PC-3 (cell line): ENCODE data around the gene GFOD1.

ENCODE experiments used
- EZH2 ChIP-seq: fragments of 300-600 bp; sonication (generic); IDR thresholded peaks from one replicate; pipeline ENCODE4 v1.6.1; 2017; ENCODE audit warnings: antibody characterized with exemption, mild to moderate bottlenecking, low read length; ENCODE audit not compliant: unreplicated experiment
- TF ChIP-seq, protein P1 (sequence below): fragments of 300-600 bp; sonication (generic); conservative IDR thresholded peaks from 2 replicates; pipeline ENCODE4 v1.5.1; 2017; ENCODE audit warnings: antibody characterized with exemption, low read depth, mild to moderate bottlenecking, low read length

DNA sequence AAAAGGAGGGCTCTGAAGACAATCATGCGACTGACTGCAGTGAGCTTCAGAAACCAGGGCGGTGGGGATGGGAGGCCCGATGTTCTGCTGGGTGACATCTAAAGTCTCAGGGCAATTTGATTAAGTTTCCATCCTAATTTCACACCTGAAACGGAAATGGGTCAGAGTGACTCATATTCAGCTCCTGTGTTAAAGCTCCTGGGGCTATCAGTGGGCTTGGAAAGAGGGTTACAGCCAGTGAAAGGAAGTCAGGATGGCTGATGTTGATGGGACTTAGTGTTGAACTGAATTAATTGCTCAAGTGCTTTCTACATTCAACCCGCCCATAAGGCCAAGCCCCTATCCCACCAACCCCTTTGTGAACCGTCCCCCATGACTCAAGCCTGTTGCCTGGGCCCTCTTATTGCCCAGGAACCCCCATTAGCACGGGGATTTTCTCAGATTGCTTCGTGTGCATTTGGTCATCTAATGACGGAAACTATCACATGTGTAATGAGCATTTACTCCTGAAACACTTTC lies 112.0 kb downstream of the GFOD1 start:
- TF ChIP-seq, protein P1, sequence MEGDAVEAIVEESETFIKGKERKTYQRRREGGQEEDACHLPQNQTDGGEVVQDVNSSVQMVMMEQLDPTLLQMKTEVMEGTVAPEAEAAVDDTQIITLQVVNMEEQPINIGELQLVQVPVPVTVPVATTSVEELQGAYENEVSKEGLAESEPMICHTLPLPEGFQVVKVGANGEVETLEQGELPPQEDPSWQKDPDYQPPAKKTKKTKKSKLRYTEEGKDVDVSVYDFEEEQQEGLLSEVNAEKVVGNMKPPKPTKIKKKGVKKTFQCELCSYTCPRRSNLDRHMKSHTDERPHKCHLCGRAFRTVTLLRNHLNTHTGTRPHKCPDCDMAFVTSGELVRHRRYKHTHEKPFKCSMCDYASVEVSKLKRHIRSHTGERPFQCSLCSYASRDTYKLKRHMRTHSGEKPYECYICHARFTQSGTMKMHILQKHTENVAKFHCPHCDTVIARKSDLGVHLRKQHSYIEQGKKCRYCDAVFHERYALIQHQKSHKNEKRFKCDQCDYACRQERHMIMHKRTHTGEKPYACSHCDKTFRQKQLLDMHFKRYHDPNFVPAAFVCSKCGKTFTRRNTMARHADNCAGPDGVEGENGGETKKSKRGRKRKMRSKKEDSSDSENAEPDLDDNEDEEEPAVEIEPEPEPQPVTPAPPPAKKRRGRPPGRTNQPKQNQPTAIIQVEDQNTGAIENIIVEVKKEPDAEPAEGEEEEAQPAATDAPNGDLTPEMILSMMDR, result no peak
- TF ChIP-seq EZH2, result no peak
